NCI-H524 treated with DMSO at 0.1 percent for 48 hours (cell line): ENCODE results near the gene AKAP6.
A peak's percentile ranks its signal among the peaks of the same experiment; 100 is the strongest.

Experiments
- DNase-seq: peaks from one replicate; lab custom pipeline; 2025; lab: John Stamatoyannopoulos, UW

AKAP6 gene, protein sequence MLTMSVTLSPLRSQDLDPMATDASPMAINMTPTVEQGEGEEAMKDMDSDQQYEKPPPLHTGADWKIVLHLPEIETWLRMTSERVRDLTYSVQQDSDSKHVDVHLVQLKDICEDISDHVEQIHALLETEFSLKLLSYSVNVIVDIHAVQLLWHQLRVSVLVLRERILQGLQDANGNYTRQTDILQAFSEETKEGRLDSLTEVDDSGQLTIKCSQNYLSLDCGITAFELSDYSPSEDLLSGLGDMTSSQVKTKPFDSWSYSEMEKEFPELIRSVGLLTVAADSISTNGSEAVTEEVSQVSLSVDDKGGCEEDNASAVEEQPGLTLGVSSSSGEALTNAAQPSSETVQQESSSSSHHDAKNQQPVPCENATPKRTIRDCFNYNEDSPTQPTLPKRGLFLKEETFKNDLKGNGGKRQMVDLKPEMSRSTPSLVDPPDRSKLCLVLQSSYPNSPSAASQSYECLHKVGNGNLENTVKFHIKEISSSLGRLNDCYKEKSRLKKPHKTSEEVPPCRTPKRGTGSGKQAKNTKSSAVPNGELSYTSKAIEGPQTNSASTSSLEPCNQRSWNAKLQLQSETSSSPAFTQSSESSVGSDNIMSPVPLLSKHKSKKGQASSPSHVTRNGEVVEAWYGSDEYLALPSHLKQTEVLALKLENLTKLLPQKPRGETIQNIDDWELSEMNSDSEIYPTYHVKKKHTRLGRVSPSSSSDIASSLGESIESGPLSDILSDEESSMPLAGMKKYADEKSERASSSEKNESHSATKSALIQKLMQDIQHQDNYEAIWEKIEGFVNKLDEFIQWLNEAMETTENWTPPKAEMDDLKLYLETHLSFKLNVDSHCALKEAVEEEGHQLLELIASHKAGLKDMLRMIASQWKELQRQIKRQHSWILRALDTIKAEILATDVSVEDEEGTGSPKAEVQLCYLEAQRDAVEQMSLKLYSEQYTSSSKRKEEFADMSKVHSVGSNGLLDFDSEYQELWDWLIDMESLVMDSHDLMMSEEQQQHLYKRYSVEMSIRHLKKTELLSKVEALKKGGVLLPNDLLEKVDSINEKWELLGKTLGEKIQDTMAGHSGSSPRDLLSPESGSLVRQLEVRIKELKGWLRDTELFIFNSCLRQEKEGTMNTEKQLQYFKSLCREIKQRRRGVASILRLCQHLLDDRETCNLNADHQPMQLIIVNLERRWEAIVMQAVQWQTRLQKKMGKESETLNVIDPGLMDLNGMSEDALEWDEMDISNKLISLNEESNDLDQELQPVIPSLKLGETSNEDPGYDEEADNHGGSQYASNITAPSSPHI (N-terminal part only)

DNA sequence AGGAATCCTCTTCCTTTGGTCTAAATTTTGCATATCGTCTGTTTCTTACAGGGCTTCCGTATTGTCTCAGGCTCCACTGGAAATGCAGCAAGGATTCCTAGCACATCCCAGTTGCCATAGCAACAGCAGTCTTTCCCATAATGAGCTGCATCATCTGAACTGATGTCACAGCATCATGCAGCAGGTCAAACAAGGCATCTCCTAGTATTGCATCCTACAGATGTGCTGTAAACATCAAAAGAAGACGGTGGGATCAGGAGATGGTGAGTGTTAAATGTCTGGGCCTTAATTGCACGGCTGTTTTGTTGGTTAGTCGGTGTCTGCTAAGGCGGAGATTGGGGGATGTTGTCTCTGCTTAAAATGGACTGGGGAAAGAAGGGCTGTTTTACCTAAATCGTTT lies at the start of gene AKAP6:
TSS of gene AKAP6 (plus strand) at position 153 of the 400 bp plus-strand sequence. CDS start 104,196 bp downstream, outside the sequence.
- DNase-seq = peak; percentile 49

DNA sequence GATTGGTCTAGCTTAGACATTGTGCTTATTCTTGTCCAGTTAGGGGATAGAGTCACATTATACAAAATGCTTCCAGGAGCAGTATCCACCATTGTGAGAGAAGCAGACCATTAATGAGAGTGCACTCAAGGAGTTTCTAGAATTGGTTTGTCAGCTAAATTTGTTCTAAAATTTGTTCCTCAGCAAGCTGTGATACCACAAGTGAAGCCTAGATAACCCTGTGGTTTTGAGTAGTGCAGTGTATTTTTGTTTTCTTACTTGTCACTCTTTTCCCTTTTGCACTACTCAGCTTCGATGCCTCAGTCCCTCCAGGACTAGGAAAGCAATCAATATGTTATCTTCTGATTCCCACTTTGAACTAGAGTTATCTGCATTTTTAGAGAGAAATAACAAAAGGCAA lies 42.5 kb upstream of the AKAP6 start:
- DNase-seq = no peak

DNA sequence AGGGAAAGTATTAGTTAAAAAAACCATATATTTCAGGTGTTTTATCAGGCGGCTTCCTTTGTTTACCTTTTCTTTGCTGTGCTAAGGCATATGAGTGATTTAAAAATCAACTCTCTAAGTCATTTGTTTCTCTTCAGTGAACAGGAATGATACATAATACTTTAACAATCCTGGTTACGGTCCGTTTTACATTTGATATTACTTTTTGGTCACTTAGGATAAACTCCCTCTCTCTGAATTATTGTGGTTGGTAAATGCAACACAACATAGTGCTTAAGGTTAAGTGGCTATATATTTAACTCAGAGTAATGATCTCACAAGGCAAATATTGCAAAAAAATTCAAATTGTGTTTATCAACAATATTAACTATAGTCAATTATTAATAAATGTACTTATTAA lies 32.7 kb upstream of the AKAP6 start:
- no peak for DNase-seq

DNA sequence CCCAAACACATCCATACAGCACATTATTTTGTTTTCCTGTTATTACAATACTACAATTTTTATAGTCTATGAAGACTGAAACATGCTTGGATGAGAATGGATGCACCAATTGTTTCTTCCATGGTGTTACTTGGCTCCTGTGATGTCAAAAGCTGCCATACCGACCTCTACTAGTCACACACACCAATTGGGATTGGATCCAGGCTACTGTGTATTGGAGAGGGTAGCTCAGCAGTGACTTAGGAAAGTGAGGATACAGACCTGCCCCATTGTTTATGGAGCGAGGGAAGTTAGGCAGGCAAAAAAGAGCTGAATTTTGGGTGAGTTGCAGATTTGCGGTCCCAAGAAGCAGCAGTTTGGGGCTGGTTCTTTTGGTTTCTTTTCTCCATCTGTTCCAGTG lies 30.8 kb upstream of the AKAP6 start:
- no peak for DNase-seq

DNA sequence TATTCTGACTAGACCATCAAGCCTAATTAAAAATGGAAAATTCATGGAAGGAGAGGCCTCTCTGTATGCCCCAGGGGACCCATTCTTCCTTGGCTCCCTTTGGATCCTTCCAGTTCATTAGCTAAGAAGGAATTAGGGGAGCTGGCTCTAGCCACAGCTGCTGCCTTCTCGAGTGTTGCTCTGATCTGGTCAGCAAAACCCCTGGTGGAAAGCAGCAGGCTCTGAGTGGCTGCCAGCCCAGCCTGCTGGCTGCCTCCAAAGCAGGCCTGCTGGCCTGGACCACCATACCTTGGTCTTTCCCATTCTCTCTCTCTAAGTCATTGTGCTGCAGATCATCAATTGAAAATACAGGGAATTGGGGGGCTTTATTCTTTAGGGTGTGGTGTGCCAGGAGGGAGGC lies 29.0 kb upstream of the AKAP6 start:
- peak; percentile 97 for DNase-seq

DNA sequence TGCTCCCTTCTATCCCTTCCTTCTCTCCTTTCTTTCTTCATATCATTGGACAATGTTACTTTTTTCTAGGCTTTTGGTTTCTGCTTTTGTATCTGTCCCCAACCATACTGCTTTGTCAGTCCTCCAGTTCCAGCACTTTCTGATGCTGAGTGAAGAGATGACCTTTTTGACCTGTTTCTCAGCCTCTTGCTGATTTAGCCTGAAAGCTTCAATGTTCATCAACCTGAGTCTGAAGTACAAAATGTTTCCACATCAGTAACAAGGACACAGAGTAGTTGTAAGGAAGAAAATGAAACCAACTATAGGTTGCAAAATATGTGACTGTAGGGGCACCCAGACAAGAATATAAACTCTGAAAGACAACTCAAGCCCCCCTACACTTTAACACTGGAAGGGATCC lies 25.2 kb upstream of the AKAP6 start:
- no peak for DNase-seq

DNA sequence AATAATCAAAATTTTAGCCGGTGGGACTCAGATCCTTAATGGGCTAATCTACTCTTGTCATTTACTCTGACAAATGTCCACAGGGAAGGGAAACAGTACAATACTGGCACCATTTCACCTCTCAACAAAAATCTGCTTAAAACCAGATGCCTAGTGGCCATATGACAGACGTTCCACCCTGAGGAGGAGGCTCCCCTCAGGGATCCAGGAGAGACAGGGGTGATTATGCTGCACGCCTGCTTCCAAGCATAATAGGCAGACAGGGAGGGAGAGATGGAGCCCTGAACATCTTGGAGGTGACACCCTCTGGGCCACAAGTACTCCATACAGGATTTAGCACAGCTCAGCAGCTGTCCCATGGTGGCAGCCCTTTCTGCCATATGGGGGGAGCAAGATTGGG lies 24.8 kb upstream of the AKAP6 start:
- peak; percentile 99 for DNase-seq

DNA sequence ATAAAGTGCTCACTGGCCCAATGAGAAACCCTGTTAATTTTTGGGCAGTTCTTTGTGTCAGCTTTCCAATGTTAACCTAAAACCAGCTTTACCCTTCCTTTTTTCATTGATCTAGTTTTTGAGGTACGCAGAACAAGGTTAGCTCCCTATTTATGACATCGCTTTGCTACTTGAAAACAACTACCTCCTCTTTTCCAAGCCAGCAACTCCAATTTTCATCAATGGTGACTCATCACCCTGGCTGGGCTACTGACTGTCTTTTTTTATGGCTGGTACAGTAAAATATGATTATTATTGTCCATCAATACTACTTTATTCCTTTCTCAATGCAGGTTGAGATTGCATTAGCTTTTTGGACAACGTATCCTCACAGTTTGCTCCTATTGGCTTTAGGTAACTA lies 22.5 kb upstream of the AKAP6 start:
- no peak for DNase-seq

DNA sequence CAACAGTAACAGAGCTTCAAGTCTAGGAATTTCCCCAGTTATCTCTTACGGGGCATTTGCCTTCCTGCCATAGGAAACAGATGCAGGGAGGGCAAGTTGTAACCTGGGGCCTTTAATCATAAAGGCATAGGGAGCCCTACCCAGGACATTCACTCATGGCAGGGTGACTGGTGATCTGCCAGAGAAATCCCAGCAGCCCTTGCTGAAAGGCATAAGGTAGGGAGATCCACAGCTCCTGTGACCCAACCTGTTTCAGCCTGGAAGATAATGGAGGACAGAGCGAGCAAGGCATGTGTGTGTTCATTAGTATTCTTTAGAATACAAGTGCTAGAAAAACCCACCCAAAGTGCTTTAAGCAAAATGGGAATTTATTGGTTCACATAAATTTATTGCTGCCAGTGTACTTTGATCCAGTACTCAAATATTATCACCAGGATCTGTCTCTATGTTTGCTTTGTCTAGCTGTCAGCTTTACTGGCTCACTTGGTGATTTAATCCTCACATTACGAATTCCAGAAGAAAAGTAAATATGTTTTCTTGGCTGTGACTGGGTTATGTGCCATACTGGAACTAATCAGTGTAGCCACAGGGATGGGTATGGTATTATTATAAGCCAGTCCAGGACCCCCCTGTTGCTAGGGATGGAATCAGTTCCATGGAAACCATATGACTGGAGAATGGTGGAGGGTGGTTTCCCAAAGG lies 21.1 kb upstream of the AKAP6 start:
- DNase-seq = no peak

DNA sequence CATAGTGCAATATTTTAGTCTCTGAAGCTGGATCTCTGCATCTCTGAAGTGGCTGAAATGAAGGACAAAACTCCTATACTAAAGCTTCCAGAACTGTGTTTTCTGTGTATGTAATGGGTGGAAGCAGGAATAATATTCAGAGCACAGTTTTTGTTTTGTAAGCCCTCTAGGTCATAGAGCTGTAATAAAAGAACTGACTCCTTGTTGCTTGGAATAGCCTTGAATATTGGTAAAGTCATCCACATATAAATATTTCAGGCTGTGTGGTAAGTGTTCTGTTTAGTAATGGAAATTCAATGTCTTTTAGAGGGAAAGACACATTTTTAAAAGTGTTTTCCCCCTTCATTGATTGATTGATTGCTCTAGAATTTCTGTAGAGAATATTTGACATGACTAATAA lies 18.2 kb upstream of the AKAP6 start:
- no peak for DNase-seq

DNA sequence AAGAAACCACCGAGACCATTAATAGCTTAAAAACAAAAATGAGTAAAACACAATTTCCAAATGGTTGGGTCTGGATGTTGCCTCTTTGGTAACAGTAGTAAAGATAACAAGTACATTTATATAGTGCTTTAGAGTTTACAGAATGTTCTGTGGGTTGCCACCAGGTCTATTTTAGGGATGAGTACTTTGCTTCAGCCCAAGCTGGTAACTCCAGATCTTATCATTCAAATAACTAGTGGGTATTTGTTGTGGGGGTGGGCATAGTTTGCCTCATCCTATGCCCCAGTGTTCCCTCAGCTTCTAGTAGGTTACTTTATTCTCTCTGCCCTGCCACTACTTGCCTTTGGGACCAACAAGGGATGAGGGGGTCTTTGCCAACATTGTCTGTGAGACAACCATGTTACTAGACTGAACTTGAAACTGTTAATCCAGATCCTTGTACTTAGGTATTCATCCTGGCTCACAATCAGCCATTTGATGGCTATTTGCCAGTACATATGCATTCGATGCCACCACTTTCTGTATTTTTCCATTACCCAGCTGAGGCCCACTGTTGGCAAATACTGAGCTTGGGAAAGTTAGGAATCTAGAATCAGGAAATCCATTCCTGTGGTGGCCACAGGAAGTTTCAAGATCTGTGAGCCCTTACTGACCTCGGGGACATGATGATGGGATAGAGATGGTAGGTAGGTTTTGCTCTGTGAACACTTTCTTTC lies 17.6 kb upstream of the AKAP6 start:
- DNase-seq = no peak

DNA sequence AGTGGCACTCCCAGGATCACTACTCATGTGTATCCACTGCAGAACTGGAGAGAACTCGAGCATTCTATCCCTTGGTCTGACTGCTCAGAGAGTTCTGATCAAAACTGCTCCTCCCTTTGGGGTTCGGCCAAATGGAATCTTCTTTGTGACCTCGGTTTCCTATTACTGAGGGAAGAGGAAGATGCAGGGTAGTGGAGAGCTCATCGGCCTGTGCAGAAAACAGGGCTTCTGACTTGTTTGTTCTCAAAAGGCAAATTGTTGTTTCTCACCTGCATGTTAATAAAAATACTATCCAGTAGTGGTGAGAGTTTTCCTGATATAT lies 17.1 kb upstream of the AKAP6 start:
- no peak for DNase-seq

DNA sequence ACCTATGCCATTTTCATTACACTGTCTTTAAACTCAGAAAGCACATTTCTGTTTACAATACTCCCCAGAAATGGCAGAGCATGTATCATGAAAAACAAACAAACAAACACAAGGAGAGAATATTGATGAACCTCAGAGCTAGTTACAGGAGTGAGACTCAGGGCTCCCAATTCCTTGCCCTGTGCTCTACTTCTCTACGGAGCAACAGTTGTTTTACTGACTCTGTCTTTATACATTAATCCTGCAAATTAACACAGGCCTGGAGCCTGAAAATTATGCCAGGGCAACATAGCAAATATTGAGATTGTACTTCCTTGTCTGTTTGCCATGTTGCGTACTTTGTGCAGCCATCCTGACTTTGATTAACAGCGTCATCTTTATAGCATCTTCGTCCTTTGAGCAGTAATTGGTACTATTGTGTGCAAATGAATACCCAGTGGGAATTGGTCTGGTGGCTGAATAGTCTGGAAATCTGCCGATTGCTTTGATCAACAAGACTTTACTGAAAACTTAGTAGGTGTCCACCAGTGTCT lies 15.2 kb upstream of the AKAP6 start:
- DNase-seq = no peak

DNA sequence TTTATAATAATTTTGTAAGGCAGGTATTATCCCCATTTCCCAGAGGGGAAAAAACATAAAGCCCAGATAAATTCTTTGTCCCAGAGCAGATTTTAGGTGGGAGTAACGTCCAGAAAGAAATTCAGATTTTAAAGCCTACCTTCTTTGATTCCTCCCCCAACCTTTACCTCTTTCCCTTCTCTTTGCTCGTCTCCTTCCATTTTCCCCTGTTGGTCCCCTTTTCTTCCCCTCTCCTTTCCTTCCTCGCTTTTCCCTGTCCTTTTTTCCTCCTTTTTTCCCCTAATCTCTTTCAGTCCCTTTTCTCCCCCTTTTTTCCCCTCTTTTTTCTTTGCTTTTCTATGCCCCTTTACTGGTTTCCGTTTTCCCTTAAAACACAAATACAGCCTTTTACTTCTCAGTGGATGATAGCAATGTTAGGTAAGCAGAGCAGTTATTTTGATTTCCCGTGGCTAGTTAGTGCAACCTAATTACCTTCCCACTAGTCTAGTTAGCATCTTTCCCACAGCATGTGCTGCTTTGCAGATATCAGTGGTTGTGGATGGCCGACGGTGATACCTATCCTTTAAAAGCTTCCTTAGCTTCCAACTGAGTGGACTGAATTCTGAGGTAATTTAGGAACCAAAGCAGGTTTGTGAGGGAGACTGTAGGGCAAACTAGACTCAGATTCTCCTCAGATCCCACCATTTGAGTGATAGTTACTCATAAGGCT lies 10.9 kb upstream of the AKAP6 start:
- DNase-seq = no peak

DNA sequence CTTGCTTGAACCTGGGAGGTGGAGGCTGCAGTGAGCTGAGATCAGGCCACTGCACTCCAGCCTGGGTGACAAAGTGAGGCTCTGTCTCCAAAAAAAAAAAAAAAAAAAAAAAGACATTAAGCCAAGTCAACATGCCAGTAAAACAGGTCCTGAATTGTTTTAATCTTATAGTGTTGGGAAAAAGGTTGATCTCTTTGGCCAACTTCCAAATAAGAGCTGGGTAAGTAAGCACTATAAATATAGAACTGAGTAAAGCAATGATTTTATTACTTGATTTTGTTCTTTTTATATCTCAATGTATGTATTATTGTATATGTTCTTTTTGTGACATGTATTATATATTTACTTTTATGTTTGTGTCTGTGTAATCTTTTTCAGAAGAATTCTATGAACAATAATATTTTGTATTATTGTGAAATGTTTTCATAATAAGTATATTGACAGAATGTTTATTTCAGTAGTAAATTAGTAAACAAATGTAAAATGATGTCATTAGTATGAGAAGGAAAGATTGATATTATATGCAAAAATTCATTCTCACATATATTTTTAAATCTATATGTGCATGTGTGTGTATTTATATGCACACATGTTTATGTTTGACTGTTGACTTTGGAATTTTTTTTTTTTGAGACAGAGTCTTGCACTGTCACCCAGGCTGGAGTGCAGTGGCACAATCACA lies 9.6 kb upstream of the AKAP6 start:
- DNase-seq = no peak

DNA sequence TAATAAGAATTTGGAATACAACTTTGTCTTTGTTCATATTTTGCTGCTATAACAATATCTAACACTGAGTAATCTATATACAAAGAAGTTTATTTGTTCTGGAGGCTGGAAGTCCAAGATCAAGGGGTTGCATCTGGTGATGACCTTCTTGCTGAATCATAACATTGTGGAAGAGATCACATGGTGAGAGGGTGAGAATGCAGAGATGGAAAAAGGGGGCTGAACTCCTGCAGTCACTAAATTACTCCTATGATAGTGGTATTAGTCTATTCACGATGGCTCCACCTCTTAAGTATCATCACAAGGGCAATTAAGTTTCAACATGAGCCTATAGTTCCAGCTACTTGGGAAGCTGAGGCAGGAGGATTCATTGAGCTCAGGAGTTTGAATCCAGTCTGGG lies 4.5 kb upstream of the AKAP6 start:
- DNase-seq = no peak

DNA sequence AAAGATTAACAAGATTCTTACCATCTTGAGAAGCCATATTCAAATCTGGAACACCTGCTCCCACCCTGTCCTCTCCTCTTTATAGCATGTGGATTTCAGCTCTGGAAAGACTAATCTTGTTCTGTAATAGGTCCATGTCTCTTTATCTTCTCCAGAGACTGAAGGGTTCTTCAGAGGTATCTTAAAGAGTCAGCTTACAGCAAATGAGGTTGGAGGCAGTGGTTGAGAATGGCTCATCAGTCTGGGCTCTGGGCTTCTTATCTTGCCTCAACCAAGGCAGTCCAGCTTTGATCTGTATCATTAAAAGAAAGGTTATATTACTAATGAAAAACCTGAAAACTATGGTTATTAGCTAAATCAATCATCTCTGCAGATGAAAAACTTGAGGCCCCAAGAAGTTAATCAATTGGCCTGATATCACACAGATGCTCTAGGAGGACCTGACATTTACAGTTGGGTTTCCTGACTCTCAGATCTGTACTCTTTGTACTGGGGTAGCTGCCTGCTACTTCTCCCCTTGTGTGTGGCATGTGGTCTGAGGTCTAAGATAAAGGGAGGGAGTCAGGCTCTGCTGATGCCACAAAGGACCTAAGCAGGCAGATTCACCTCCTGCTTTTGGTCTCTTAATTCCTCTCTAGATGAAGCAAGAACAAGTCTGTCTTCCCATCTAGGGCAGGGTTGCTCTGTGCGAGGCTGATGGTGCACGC lies 1.7 kb upstream of the AKAP6 start:
- DNase-seq = no peak

DNA sequence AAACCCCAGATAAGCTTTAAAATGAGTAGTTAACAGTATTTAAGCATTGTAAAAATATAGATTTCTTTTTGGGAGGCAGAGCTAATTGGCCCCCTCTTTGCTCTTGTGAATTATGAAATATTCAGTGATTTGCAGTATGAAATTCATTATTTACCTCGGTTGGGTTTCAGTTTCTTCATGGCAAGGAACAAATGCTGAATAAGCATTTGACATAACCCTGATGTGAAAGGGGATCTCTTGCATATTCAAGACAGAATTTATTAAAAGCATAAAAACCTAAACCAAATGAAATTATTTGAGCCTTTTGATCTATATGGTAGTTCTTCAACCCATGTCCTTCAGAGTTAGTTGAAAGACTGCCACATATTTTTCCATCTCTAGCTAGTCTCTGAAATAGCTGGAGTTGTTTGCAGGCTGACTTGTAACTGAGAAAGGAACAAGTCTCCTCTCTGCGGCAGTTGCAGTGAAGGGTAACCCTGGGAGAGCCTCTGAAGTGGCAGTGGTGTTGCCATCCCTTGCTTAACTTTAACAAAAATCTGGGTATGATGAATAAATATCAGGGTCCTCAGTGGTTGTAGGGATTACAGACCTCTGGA lies 690 bp downstream of the AKAP6 start:
- DNase-seq = no peak
